ENCODE measurements around the gene DUSP7.

The DUSP7 gene

GRCh38 chr3:52010431-52010830, 45.9 kb downstream of the DUSP7 start:
- no peaks in the 10 kb centered on the region for H3K27me3 ChIP-seq (ENCODE audit: control insufficient read depth, insufficient read depth, low read length, poor library complexity, severe bottlenecking)
- H3K9me3 ChIP-seq (ENCODE audit: control insufficient read depth, low read length), result no peaks in the 10 kb centered on the region
- no peak overlapping the region for H3K27ac ChIP-seq (ENCODE audit: insufficient read depth, low read depth, low read length, poor library complexity, severe bottlenecking)
- no peaks in the 10 kb centered on the region for H3K36me3 ChIP-seq (ENCODE audit: control insufficient read depth, insufficient read depth, low read length)
- peaks cover 12% of the 10 kb centered on the region for H3K4me1 ChIP-seq (ENCODE audit: control insufficient read depth, insufficient read depth, low read length)
- no peak overlapping the region for H3K4me3 ChIP-seq (ENCODE audit: insufficient read depth, low read depth, low read length)

- no peak overlapping the region for H3K27ac ChIP-seq (ENCODE audit: insufficient read depth, low read depth, low read length, poor library complexity, severe bottlenecking)
- no peaks in the 10 kb centered on the region for H3K9me3 ChIP-seq (ENCODE audit: control insufficient read depth, low read length)
- no peak overlapping the region for H3K4me3 ChIP-seq (ENCODE audit: insufficient read depth, low read depth, low read length)
- no peaks in the 10 kb centered on the region for H3K36me3 ChIP-seq (ENCODE audit: control insufficient read depth, insufficient read depth, low read length)
- H3K27me3 ChIP-seq (ENCODE audit: control insufficient read depth, insufficient read depth, low read length, poor library complexity, severe bottlenecking), result no peaks in the 10 kb centered on the region
- H3K4me1 ChIP-seq (ENCODE audit: control insufficient read depth, insufficient read depth, low read length), result peaks cover 42% of the 10 kb centered on the region
- WGBS, 2 experiments, result 67 to 72% methylated on average over 3 of the region's 4 CpGs
These were observed 49.1 kb downstream of the DUSP7 start for GRCh38 chr3:52007291-52007690.

- peaks cover 47% of the 10 kb centered on the region for H3K4me1 ChIP-seq (ENCODE audit: control insufficient read depth, insufficient read depth, low read length)
- no peak overlapping the region for H3K27ac ChIP-seq (ENCODE audit: insufficient read depth, low read depth, low read length, poor library complexity, severe bottlenecking)
- no peaks in the 10 kb centered on the region for H3K27me3 ChIP-seq (ENCODE audit: control insufficient read depth, insufficient read depth, low read length, poor library complexity, severe bottlenecking)
- no peaks in the 10 kb centered on the region for H3K36me3 ChIP-seq (ENCODE audit: control insufficient read depth, insufficient read depth, low read length)
- no peaks in the 10 kb centered on the region for H3K9me3 ChIP-seq (ENCODE audit: control insufficient read depth, low read length)
- H3K4me3 ChIP-seq (ENCODE audit: insufficient read depth, low read depth, low read length), result no peak overlapping the region
- 92 to 94% methylated on average over 6 of the region's 6 CpGs for WGBS, 2 experiments
These were observed 49.6 kb downstream of the DUSP7 start for GRCh38 chr3:52006820-52007133.

GRCh38 chr3:52006017-52006819, 50.2 kb downstream of the DUSP7 start:
- H3K36me3 ChIP-seq (ENCODE audit: control insufficient read depth, insufficient read depth, low read length), result no peaks in the 10 kb centered on the region
- H3K27me3 ChIP-seq (ENCODE audit: control insufficient read depth, insufficient read depth, low read length, poor library complexity, severe bottlenecking), result no peaks in the 10 kb centered on the region
- peaks cover 50% of the 10 kb centered on the region for H3K4me1 ChIP-seq (ENCODE audit: control insufficient read depth, insufficient read depth, low read length)
- H3K9me3 ChIP-seq (ENCODE audit: control insufficient read depth, low read length), result no peaks in the 10 kb centered on the region
- 50 to 53% methylated on average over 8 of the region's 8 CpGs for WGBS, 2 experiments
- no peak overlapping the region for H3K27ac ChIP-seq (ENCODE audit: insufficient read depth, low read depth, low read length, poor library complexity, severe bottlenecking)
- H3K4me3 ChIP-seq (ENCODE audit: insufficient read depth, low read depth, low read length), result no peak overlapping the region

GRCh38 chr3:52005571-52005986, 50.8 kb downstream of the DUSP7 start:
- H3K4me3 ChIP-seq (ENCODE audit: insufficient read depth, low read depth, low read length), result no peak overlapping the region
- no peaks in the 10 kb centered on the region for H3K27me3 ChIP-seq (ENCODE audit: control insufficient read depth, insufficient read depth, low read length, poor library complexity, severe bottlenecking)
- H3K4me1 ChIP-seq (ENCODE audit: control insufficient read depth, insufficient read depth, low read length), result peaks cover 50% of the 10 kb centered on the region
- H3K9me3 ChIP-seq (ENCODE audit: control insufficient read depth, low read length), result no peaks in the 10 kb centered on the region
- H3K36me3 ChIP-seq (ENCODE audit: control insufficient read depth, insufficient read depth, low read length), result no peaks in the 10 kb centered on the region
- 14 to 18% methylated on average over 15 of the region's 15 CpGs for WGBS, 2 experiments
- no peak overlapping the region for H3K27ac ChIP-seq (ENCODE audit: insufficient read depth, low read depth, low read length, poor library complexity, severe bottlenecking)

- Histone ChIP-seq H3K36me3 (ENCODE audit: control insufficient read depth, insufficient read depth, low read length) (no peaks in the 10 kb centered on the region), H3K27me3 (ENCODE audit: control insufficient read depth, insufficient read depth, low read length, poor library complexity, severe bottlenecking) (no peaks in the 10 kb centered on the region), H3K4me1 (ENCODE audit: control insufficient read depth, insufficient read depth, low read length) (peaks cover 50% of the 10 kb centered on the region), H3K9me3 (ENCODE audit: control insufficient read depth, low read length) (no peaks in the 10 kb centered on the region), H3K27ac (ENCODE audit: insufficient read depth, low read depth, low read length, poor library complexity, severe bottlenecking) (no peak overlapping the region), H3K4me3 (ENCODE audit: insufficient read depth, low read depth, low read length) (no peak overlapping the region)
- WGBS, 2 experiments, result 84 to 85% methylated on average over 4 of the region's 4 CpGs
These were observed 51.4 kb downstream of the DUSP7 start for GRCh38 chr3:52004906-52005395.

- WGBS, 2 experiments, result 39 to 41% methylated on average over 16 of the region's 16 CpGs
These were observed 52.1 kb downstream of the DUSP7 start for GRCh38 chr3:52004163-52004787.

GRCh38 chr3:52002748-52003147, 53.6 kb downstream of the DUSP7 start:
- WGBS, 2 experiments, result 8% methylated on average over 5 to 6 of the region's 6 CpGs
- H3K9me3 ChIP-seq (ENCODE audit: control insufficient read depth, low read length), result no peaks in the 10 kb centered on the region
- no peaks in the 10 kb centered on the region for H3K36me3 ChIP-seq (ENCODE audit: control insufficient read depth, insufficient read depth, low read length)
- peak overlapping the region; percentile 67 for H3K27ac ChIP-seq (ENCODE audit: insufficient read depth, low read depth, low read length, poor library complexity, severe bottlenecking)
- H3K27me3 ChIP-seq (ENCODE audit: control insufficient read depth, insufficient read depth, low read length, poor library complexity, severe bottlenecking), result no peaks in the 10 kb centered on the region
- peak overlapping the region; percentile 24 for H3K4me3 ChIP-seq (ENCODE audit: insufficient read depth, low read depth, low read length)
- H3K4me1 ChIP-seq (ENCODE audit: control insufficient read depth, insufficient read depth, low read length), result peaks cover 50% of the 10 kb centered on the region

More at GRCh38 chr3:52004163-52004787, 52.1 kb downstream of the DUSP7 start:
- peak overlapping the region; percentile 9 for H3K4me3 ChIP-seq (ENCODE audit: insufficient read depth, low read depth, low read length)
- peaks cover 50% of the 10 kb centered on the region for H3K4me1 ChIP-seq (ENCODE audit: control insufficient read depth, insufficient read depth, low read length)
- H3K27me3 ChIP-seq (ENCODE audit: control insufficient read depth, insufficient read depth, low read length, poor library complexity, severe bottlenecking), result no peaks in the 10 kb centered on the region
- peak overlapping the region; percentile 26 for H3K27ac ChIP-seq (ENCODE audit: insufficient read depth, low read depth, low read length, poor library complexity, severe bottlenecking)
- no peaks in the 10 kb centered on the region for H3K36me3 ChIP-seq (ENCODE audit: control insufficient read depth, insufficient read depth, low read length)
- no peaks in the 10 kb centered on the region for H3K9me3 ChIP-seq (ENCODE audit: control insufficient read depth, low read length)

- no peak overlapping the region for H3K27ac ChIP-seq (ENCODE audit: insufficient read depth, low read depth, low read length, poor library complexity, severe bottlenecking)
- 3 to 5% methylated on average over 18 of the region's 18 CpGs for WGBS, 2 experiments
- no peak overlapping the region for H3K4me3 ChIP-seq (ENCODE audit: insufficient read depth, low read depth, low read length)
- H3K9me3 ChIP-seq (ENCODE audit: control insufficient read depth, low read length), result no peaks in the 10 kb centered on the region
- H3K36me3 ChIP-seq (ENCODE audit: control insufficient read depth, insufficient read depth, low read length), result no peaks in the 10 kb centered on the region
- no peaks in the 10 kb centered on the region for H3K27me3 ChIP-seq (ENCODE audit: control insufficient read depth, insufficient read depth, low read length, poor library complexity, severe bottlenecking)
- H3K4me1 ChIP-seq (ENCODE audit: control insufficient read depth, insufficient read depth, low read length), result peaks cover 48% of the 10 kb centered on the region
These were observed 54.9 kb downstream of the DUSP7 start for GRCh38 chr3:52001443-52001974.

GRCh38 chr3:51999846-52000245, 56.5 kb downstream of the DUSP7 start:
- Histone ChIP-seq H3K4me3 (ENCODE audit: insufficient read depth, low read depth, low read length) (no peak overlapping the region), H3K4me1 (ENCODE audit: control insufficient read depth, insufficient read depth, low read length) (peaks cover 34% of the 10 kb centered on the region), H3K27me3 (ENCODE audit: control insufficient read depth, insufficient read depth, low read length, poor library complexity, severe bottlenecking) (no peaks in the 10 kb centered on the region), H3K9me3 (ENCODE audit: control insufficient read depth, low read length) (no peaks in the 10 kb centered on the region), H3K27ac (ENCODE audit: insufficient read depth, low read depth, low read length, poor library complexity, severe bottlenecking) (no peak overlapping the region), H3K36me3 (ENCODE audit: control insufficient read depth, insufficient read depth, low read length) (peaks cover under 1% of the 10 kb centered on the region)
- 87 to 90% methylated on average over 2 of the region's 2 CpGs for WGBS, 2 experiments

Measured in ectodermal cell (in vitro differentiated cells).